A673 (cell line): Measurements from ENCODE around the gene ZCCHC3. TPM values are rescaled to one million over a fixed set of nuclear protein-coding genes. Genes with fewer than 3 reads are reported as not detected.
"Not testable (repeated sequence)": the region's sequence is repeated elsewhere in the genome, so short reads cannot be mapped to it uniquely, and the experiment has no call there.

Experiments
- Bru-seq: library from RNA; stranded (reverse); fragments of 400-500 nt; gene quantifications from one replicate; lab custom pipeline; 2021; lab: Mats Ljungman, UMichigan
- BruChase-seq, 2 experiments: library from RNA; stranded (reverse); fragments of 400-500 nt; gene quantifications; one replicate each; lab custom pipeline; 2021; lab: Mats Ljungman, UMichigan
- BruUV-seq: library from RNA; stranded (reverse); fragments of 400-500 nt; replicated peaks from 2 replicates; lab custom pipeline; 2021; lab: Mats Ljungman, UMichigan
- CTCF ChIA-PET: fragments of 300-600 bp; sonication (Branson Sonifier 250); formaldehyde crosslinking; loops from one replicate; lab custom pipeline; 2022; ENCODE audit warnings: antibody characterized with exemption; lab: Charles Lee
- POLR2A ChIA-PET: fragments of 300-600 bp; sonication (Branson Sonifier 250); formaldehyde crosslinking; loops from one replicate; lab custom pipeline; 2022; ENCODE audit warnings: antibody characterized with exemption; ENCODE audit not compliant: low non-redundant PET; lab: Charles Lee
- DNase-seq: peaks from one replicate; pipeline ENCODE4 v3.0.0-alpha.2; 2015; ENCODE audit warnings: low spot score
- H3K27ac ChIP-seq: fragments of 200-600 bp; sonication (generic); 2 replicates; pipeline ENCODE4 v1.5.1; 2016; ENCODE audit warnings: mixed run types, low read depth, mild to moderate bottlenecking, mixed read lengths, antibody characterized with exemption, low read length; ENCODE audit not compliant: poor library complexity, severe bottlenecking
- H3K27me3 ChIP-seq: fragments of 200-600 bp; sonication (generic); replicated peaks from 2 replicates; pipeline ENCODE4 v1.6.1; 2017; ENCODE audit warnings: mixed run types, low read depth, mild to moderate bottlenecking, mixed read lengths, antibody characterized with exemption, low read length; ENCODE audit not compliant: insufficient read depth, poor library complexity
- H3K36me3 ChIP-seq: fragments of 200-600 bp; sonication (generic); 2 replicates; pipeline ENCODE4 v1.6.1; 2016; ENCODE audit warnings: mixed run types, mild to moderate bottlenecking, mixed read lengths, antibody characterized with exemption, low read length; ENCODE audit not compliant: insufficient read depth, poor library complexity, severe bottlenecking
- H3K4me1 ChIP-seq: fragments of 200-600 bp; sonication (generic); 2 replicates; pipeline ENCODE4 v1.6.1; 2017; ENCODE audit warnings: mixed run types, mild to moderate bottlenecking, mixed read lengths, antibody characterized with exemption, low read length; ENCODE audit not compliant: insufficient read depth, poor library complexity, severe bottlenecking
- H3K4me3 ChIP-seq: fragments of 200-600 bp; sonication (generic); 2 replicates; pipeline ENCODE4 v1.5.1; 2016; ENCODE audit warnings: low read depth, mixed run types, mild to moderate bottlenecking, mixed read lengths, low read length; ENCODE audit not compliant: poor library complexity, severe bottlenecking
- H3K9me3 ChIP-seq: fragments of 200-600 bp; sonication (generic); 2 replicates; pipeline ENCODE4 v1.6.1; 2016; ENCODE audit warnings: mixed run types, low read depth, mild to moderate bottlenecking, mixed read lengths, antibody characterized with exemption, low read length; ENCODE audit not compliant: poor library complexity, severe bottlenecking
- CTCF ChIP-seq: fragments of 300-800, 200-600 bp; sonication (generic); conservative IDR thresholded peaks from 2 replicates; pipeline ENCODE4 v1.5.1; 2017; ENCODE audit warnings: low read depth, mild to moderate bottlenecking, antibody characterized with exemption, low read length, moderate library complexity, mixed read lengths
- EZH2 ChIP-seq: fragments of 200-600 bp; sonication (generic); IDR thresholded peaks from 2 replicates; pipeline ENCODE4 v1.6.1; 2017; ENCODE audit warnings: borderline replicate concordance, low read depth, mild to moderate bottlenecking, mixed read lengths, antibody characterized with exemption, low read length; ENCODE audit not compliant: poor library complexity, severe bottlenecking
- intact Hi-C: fragments of 100-400 bp; cut with micrococcal nuclease; formaldehyde crosslinking; loops from one replicate; pipeline ENCODE4 v1.10.0; 2022; ENCODE audit not compliant: unreplicated experiment
- long read RNA-seq: library from polyadenylated mRNA; stranded (forward); transcript quantifications from one replicate; pipeline ENCODE4 v2.0.0, GENCODE V29; 2022
- total RNA-seq: library from RNA; stranded (reverse); gene quantifications from 2 replicates; pipeline ENCODE4 v1.2.3, GENCODE V29; 2021

ZCCHC3 gene, protein sequence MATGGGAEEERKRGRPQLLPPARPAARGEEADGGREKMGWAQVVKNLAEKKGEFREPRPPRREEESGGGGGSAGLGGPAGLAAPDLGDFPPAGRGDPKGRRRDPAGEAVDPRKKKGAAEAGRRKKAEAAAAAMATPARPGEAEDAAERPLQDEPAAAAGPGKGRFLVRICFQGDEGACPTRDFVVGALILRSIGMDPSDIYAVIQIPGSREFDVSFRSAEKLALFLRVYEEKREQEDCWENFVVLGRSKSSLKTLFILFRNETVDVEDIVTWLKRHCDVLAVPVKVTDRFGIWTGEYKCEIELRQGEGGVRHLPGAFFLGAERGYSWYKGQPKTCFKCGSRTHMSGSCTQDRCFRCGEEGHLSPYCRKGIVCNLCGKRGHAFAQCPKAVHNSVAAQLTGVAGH
- 38.0 and 39.6 TPM in 2 replicates for total RNA-seq
- percentile 94 among the genes with signal in this experiment for Bru-seq, nascent RNA
- BruChase-seq, experiment 1, labeled RNA remaining after a 2-hour chase: percentile 99 among the genes with signal in this experiment
- percentile 93 among the genes with signal in this experiment for BruChase-seq, experiment 2, labeled RNA remaining after a 6-hour chase
- long read RNA-seq, transcript ZCCHC3-201 (1 exons, 3,354 nt): major isoform, 271 of 273 reads
- long read RNA-seq, partial matches to known transcripts: 0 of 273 reads
- long read RNA-seq, other reads (novel, unspliced or antisense): 2 of 273 reads

DNA sequence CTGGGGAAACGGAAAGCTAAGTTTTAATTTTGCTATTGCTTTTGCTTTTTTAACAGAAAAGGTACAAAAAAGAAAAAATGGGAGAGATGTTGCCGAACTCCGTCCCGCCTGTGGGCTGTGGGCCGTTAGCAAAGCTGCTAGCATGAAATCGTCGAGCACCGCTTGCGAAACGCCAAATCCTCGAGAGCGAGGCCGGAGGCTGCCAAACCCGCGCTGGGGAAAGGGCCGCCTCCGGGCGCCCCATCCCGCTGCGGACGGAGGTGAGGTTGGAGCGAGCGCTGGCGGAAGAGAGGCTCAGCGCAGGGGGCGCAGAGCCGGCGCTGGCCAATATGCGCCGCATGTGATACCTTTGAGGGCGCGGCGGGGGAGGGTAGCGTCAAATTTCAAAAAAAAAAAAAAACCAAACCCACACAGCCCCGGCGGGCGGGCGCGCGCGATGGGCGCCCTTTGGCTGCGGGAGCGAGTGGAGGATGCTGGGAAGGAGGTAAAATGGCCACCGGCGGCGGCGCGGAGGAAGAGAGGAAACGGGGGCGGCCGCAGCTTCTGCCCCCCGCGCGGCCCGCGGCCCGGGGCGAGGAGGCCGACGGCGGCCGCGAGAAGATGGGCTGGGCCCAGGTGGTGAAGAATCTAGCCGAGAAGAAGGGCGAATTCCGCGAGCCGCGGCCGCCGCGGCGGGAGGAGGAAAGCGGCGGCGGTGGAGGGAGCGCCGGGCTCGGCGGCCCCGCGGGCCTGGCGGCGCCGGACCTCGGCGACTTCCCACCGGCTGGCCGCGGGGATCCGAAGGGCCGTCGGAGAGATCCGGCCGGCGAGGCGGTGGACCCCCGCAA lies at the start of gene ZCCHC3:
Gene ZCCHC3 (plus strand): TSS at position 473 of the 827 bp plus-strand sequence. CDS start 17 bp downstream, at position 490.
- TSS peak; percentile 86 for BruUV-seq
- Histone ChIP-seq H3K27ac (peak within 1 kb of the TSS; percentile 99), H3K36me3 (peaks cover 12% of the 10 kb centered on the region), H3K9me3 (no peaks in the 10 kb centered on the region), H3K4me3 (peak within 1 kb of the TSS; percentile 88), H3K4me1 (peaks cover 31% of the 10 kb centered on the region), H3K27me3 (no peaks in the 10 kb centered on the region)
- CTCF ChIA-PET: no interaction called here
- DNase-seq: peak; percentile 96
- TF ChIP-seq EZH2: no peak
- TF ChIP-seq CTCF: no peak; the same call in 1 of the 2 replicates
- POLR2A ChIA-PET: interaction anchor here (1.1 kb wide), 1 partner anchor 13 kb away, joined by 9 read pairs; no protein-coding TSS in a partner anchor
- intact Hi-C loops: loop anchor here (1.0 kb wide), 1 partner anchor 30 kb away; no protein-coding TSS in a partner anchor

GRCh38 chr20:251354-251753 lies 46.0 kb upstream of the ZCCHC3 start:
- ChIA-PET CTCF (no interaction called here), POLR2A (no interaction called here)
- Histone ChIP-seq H3K36me3 (no peaks in the 10 kb centered on the region), H3K4me3 (no peak overlapping the region), H3K4me1 (peaks cover 10% of the 10 kb centered on the region), H3K9me3 (peaks cover 3% of the 10 kb centered on the region), H3K27ac (no peak overlapping the region), H3K27me3 (no peaks in the 10 kb centered on the region)
- TF ChIP-seq EZH2 (no peak), CTCF (no peak)
- BruUV-seq: no TSS peak
- intact Hi-C loops: no loop called here
- DNase-seq: no peak

GRCh38 chr20:252801-253200 lies 44.6 kb upstream of the ZCCHC3 start:
- POLR2A ChIA-PET: no interaction called here
- intact Hi-C loops: no loop called here
- no peaks in the 10 kb centered on the region for H3K36me3 ChIP-seq
- no TSS peak for BruUV-seq
- no peaks in the 10 kb centered on the region for H3K9me3 ChIP-seq
- TF ChIP-seq CTCF (no peak), EZH2 (no peak)
- peak overlapping the region; percentile 37 for H3K27ac ChIP-seq
- CTCF ChIA-PET: no interaction called here
- H3K4me1 ChIP-seq: peaks cover 10% of the 10 kb centered on the region
- no peaks in the 10 kb centered on the region for H3K27me3 ChIP-seq
- DNase-seq: peak; percentile 45
- no peak overlapping the region for H3K4me3 ChIP-seq

DNA sequence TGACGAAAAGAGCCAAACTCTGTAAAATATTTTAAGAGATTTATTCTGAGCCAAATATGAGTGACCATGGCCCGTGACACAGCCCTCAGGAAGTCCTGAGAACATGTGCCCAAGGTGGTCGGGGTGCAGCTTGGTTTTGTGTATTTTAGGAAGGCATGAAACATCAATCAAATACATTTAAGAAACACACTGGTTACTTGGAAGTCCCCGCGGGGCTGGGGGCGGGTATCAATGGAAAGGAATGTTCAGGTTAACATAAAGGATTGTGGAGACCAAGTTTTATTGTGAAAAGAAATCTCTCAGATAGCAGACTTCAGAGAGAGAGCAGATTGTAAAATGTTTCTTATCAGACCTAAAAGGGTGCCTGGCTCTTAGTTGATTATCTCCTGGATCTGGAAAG lies 43.9 kb upstream of the ZCCHC3 start:
- H3K4me3 ChIP-seq, BruUV-seq, H3K9me3 ChIP-seq, intact Hi-C loops, H3K27me3 ChIP-seq, CTCF ChIA-PET, H3K36me3 ChIP-seq, DNase-seq: not testable (repeated sequence)
- POLR2A ChIA-PET: interaction anchor here (0.6 kb wide), 1 partner anchor 195 kb away, joined by 11 read pairs; no protein-coding TSS in a partner anchor
- Histone ChIP-seq H3K4me1 (peaks cover 10% of the 10 kb centered on the region), H3K27ac (peak overlapping the region; percentile 37)
